Measurements from ENCODE around the gene BLVRB. TPM values are rescaled to one million over a fixed set of nuclear protein-coding genes. Genes with fewer than 3 reads are reported as not detected.

BLVRB gene
- total RNA-seq, 1 experiment from 2014 or later, result 113 TPM

DNA sequence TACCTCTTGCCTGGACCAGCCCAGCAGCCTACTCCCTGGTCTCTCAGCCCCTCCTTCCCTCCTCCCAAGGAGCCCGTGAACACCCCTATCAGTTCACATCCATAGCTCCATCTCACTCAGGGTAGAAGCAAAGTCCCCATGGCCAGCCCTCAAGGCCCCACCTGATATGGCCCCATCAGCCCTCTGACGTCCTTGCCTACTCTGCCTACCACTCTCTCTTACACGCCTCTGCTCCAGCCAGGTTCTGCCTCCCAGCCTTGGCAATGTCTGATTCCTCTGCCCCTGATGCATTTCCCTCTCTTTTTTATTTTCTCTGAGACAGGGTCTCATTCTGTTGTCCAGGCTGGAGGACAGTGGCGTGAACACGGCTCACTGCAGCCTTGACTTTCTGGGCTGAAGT is 13.5 kb downstream of the BLVRB start:
- Histone ChIP-seq H3K4me2 (ENCODE audit: low read length) (no peak overlapping the region), H3K36me3 (ENCODE audit: control insufficient read depth in 1 of 2, insufficient read depth in 2 of 2, low read length in 2 of 2) (peaks cover 7 to 13% of the 10 kb centered on the region in 2 experiments), H3K27me3 (ENCODE audit: insufficient read depth, low read length) (no peaks in the 10 kb centered on the region), H3K4me3 (replicated peaks in 1 of 2; ENCODE audit: low read depth in 1 of 2, low read length in 2 of 2) (no peak overlapping the region), H4K20me1 (ENCODE audit: insufficient read depth) (no peaks in the 10 kb centered on the region), H3K9me2 (ENCODE audit: insufficient read depth) (no peaks in the 10 kb centered on the region), H3K27ac (ENCODE audit: low read depth, low read length) (no peak overlapping the region), H2AFZ (ENCODE audit: low read depth, low read length, poor library complexity, severe bottlenecking) (no peak overlapping the region), H3K79me2 (ENCODE audit: insufficient read depth, low read length) (no peaks in the 10 kb centered on the region), H3K9me3 (ENCODE audit: control insufficient read depth in 1 of 2, insufficient read depth in 1 of 2, low read depth in 1 of 2, low read length in 2 of 2) (no peaks in the 10 kb centered on the region), H3K9ac (ENCODE audit: low read length) (no peak overlapping the region), H3K4me1 (ENCODE audit: control insufficient read depth in 1 of 2, insufficient read depth in 2 of 2, low read length in 2 of 2) (peaks cover 5 to 7% of the 10 kb centered on the region in 2 experiments; a peak in 3 of 4 replicates)
- ChIA-PET RAD21 (ENCODE audit: low non-redundant PET in 1 of 2, low total read pairs in 2 of 2, uncharacterized antibody in 2 of 2, unreplicated experiment in 2 of 2) (no interaction called here), POLR2A (interaction anchor here (1.0 to 2.0 kb wide), 2 partner anchors 8 to 12 kb away, joined by 4 to 8 read pairs; partner anchors contain the start of gene SERTAD3), CTCF (no interaction called here)
- DNase-seq (ENCODE audit: low read depth, low spot score), result no peak
- ATAC-seq, result 0 out of 2 replicates have a peak, but pooled peaks have one; percentile 22
- no TSS peak for BruUV-seq (replicated peaks)
- intact Hi-C loops (cut with micrococcal nuclease), result no loop called here
- TF ChIP-seq RAD21 (IDR thresholded peaks at IDR 0.05; ENCODE audit: low read depth) (no peak), ELF1 (IDR thresholded peaks at IDR 0.05; ENCODE audit: borderline replicate concordance, low read depth) (no peak), EGR1 (IDR thresholded peaks at IDR 0.05; ENCODE audit: low read depth) (no peak), YY1 (IDR thresholded peaks at IDR 0.05; ENCODE audit: extremely low read depth, insufficient replicate concordance, low read depth, low read length) (no peak), ZFX (IDR thresholded peaks at IDR 0.05) (no peak), SIN3A (IDR thresholded peaks at IDR 0.05; ENCODE audit: low read depth) (no peak), POLR2A (IDR thresholded peaks at IDR 0.05; ENCODE audit: borderline replicate concordance, extremely low read depth, insufficient read depth, insufficient read length) (no peak), CBX3 (IDR thresholded peaks at IDR 0.05; ENCODE audit: low read depth) (no peak), SP1 (IDR thresholded peaks at IDR 0.05; ENCODE audit: low read depth) (no peak), MAX (IDR thresholded peaks at IDR 0.05) (no peak), CEBPB (IDR thresholded peaks at IDR 0.05; ENCODE audit: low read depth) (no peak), FOSL1 (IDR thresholded peaks at IDR 0.05; ENCODE audit: low read depth) (no peak), SRF (IDR thresholded peaks at IDR 0.05; ENCODE audit: low read depth) (no peak), EZH2phosphoT487 (IDR thresholded peaks at IDR 0.05; ENCODE audit: borderline replicate concordance) (no peak), POLR2AphosphoS5 (IDR thresholded peaks at IDR 0.05; ENCODE audit: low read depth, low read length) (no peak)
- TF ChIP-seq, protein P1, sequence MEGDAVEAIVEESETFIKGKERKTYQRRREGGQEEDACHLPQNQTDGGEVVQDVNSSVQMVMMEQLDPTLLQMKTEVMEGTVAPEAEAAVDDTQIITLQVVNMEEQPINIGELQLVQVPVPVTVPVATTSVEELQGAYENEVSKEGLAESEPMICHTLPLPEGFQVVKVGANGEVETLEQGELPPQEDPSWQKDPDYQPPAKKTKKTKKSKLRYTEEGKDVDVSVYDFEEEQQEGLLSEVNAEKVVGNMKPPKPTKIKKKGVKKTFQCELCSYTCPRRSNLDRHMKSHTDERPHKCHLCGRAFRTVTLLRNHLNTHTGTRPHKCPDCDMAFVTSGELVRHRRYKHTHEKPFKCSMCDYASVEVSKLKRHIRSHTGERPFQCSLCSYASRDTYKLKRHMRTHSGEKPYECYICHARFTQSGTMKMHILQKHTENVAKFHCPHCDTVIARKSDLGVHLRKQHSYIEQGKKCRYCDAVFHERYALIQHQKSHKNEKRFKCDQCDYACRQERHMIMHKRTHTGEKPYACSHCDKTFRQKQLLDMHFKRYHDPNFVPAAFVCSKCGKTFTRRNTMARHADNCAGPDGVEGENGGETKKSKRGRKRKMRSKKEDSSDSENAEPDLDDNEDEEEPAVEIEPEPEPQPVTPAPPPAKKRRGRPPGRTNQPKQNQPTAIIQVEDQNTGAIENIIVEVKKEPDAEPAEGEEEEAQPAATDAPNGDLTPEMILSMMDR (IDR thresholded peaks at IDR 0.05 in 2 of 3, conservative IDR thresholded peaks at IDR 0.05 in 1 of 3; ENCODE audit: borderline replicate concordance in 1 of 3, insufficient read depth in 1 of 3, low read depth in 2 of 3, low read length in 2 of 3), result no peak
- TF ChIP-seq, protein P2, sequence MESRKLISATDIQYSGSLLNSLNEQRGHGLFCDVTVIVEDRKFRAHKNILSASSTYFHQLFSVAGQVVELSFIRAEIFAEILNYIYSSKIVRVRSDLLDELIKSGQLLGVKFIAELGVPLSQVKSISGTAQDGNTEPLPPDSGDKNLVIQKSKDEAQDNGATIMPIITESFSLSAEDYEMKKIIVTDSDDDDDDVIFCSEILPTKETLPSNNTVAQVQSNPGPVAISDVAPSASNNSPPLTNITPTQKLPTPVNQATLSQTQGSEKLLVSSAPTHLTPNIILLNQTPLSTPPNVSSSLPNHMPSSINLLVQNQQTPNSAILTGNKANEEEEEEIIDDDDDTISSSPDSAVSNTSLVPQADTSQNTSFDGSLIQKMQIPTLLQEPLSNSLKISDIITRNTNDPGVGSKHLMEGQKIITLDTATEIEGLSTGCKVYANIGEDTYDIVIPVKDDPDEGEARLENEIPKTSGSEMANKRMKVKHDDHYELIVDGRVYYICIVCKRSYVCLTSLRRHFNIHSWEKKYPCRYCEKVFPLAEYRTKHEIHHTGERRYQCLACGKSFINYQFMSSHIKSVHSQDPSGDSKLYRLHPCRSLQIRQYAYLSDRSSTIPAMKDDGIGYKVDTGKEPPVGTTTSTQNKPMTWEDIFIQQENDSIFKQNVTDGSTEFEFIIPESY (IDR thresholded peaks at IDR 0.05; ENCODE audit: extremely low read depth, insufficient replicate concordance, low read length), result no peak
